ENCODE measurements around the gene OGFOD2.
"Not testable (repeated sequence)": the region's sequence is repeated elsewhere in the genome, so short reads cannot be mapped to it uniquely, and the experiment has no call there.

Gene OGFOD2

GRCh38 chr12:122974892-122975789, at the start of gene OGFOD2:
Gene OGFOD2, plus strand, starts transcription at chr12:122975244. Its CDS starts 8 bp downstream, at chr12:122975252.
- DNase-seq (ENCODE audit: low spot score), result peak; percentile 92
- no peak for FAIRE-seq

- DNase-seq (ENCODE audit: low spot score) (no peak), FAIRE-seq (no peak)
Observed at GRCh38 chr12:122927756-122928403, 47.2 kb upstream of the OGFOD2 start.

DNA sequence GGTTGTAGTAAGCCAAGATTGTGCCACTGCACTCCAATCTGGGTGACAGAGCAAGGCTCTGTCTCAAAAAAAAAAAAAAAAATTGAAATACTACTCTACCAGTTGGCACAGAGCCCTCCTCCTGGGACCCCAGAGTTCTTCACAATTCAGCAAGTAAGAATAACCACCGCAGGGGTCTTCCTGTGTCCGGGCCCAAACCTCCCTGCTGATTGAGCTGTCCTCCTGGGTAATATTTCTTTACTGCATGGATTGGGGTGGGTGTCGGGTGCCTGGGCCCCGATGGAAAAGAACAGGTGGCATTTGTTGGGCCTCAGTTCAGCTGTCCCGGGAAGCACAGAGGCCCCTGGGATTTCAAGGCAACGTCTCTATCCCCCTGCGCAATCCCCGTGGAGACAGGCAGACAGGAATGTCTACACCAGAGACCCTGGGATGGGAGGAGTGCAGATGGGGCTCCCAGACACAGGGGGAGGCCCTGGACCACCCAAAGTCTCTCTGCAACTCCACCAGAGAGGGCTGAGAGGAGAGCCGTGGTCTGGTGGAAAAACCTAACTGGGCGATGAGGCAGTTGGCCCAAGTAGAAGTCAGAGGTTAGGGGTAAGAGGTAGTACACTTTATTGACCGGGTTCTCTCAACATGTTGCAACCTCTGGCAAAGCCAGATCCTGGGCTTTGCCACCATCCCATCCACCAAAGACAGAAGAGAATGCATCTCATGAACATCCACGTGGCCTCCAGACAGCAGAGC, 46.5 kb upstream of the OGFOD2 start:
- DNase-seq (ENCODE audit: low spot score), result no peak
- FAIRE-seq, result no peak

DNA sequence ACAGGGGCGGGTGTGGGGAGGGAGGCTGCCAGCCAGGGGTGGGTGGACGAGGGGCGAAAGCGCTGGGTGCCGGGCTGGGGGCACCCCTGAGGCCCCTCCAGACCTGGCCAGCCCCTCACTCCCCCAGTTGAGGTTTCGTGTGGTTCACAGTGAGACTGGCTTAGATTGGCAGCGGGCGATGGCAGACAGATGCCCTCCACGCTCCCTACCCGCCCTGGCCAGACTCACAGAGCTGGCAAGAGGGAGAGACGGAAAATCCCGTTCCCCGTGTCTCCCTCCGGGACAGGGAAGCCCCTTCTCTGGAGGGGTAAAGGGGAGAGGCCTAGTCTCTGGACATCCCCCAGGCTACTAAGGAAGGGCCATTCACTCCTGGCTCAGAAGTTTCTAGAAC, 45.9 kb upstream of the OGFOD2 start:
- FAIRE-seq, result no peak

DNA sequence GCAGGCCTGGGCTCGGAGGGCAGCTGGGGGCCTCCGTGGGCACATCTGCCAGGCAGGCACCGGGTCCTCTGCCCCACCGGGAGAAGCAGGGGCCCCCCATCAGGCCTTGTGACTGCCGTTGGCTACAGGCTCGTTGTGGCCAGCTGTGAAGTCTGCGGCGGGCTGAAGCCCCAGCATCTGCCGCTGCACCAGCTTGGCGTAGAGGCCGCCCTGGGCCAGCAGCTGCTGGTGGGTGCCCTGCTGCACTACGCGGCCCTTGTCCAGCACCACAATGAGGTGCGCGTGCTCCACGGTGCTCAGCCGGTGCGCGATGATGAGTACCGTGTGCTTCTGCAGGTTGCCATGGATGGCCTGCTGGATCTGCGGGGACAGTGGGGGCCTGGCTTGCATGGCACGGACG, 45.2 kb upstream of the OGFOD2 start:
- FAIRE-seq (peak; percentile 35), DNase-seq (ENCODE audit: low spot score) (no peak)

More for the DNA sequence above, 45.9 kb upstream of the OGFOD2 start:
- no peak for DNase-seq (ENCODE audit: low spot score)

DNA sequence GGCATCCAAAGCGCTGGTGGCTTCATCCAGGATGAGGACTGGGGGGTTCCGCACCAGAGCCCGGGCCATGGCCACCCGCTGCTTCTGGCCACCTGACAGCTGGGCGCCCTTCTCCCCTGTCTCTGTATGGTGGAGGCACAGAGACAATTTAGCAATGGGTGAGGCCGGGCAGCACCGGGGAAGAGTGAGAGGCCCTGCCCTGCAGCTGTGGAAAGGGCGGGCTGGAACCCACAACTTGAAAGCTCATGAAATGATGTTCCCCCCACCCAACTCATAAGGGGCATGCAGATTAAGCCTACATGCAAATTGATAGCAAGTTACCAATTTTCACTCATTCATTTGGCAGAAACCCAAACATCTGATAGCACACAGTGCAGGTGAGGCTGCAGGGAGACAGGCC, 42.8 kb upstream of the OGFOD2 start:
- no peak for FAIRE-seq

GRCh38 chr12:122934722-122935121, 40.3 kb upstream of the OGFOD2 start:
- no peak for DNase-seq (ENCODE audit: low spot score)
- FAIRE-seq, result no peak

More for the DNA sequence above, 42.8 kb upstream of the OGFOD2 start:
- DNase-seq (ENCODE audit: low spot score), result no peak

- no peak for DNase-seq (ENCODE audit: low spot score)
- FAIRE-seq, result no peak
Observed at GRCh38 chr12:122935318-122935717, 39.7 kb upstream of the OGFOD2 start.

GRCh38 chr12:122937622-122938091, 37.4 kb upstream of the OGFOD2 start:
- FAIRE-seq (no peak), DNase-seq (ENCODE audit: low spot score) (no peak)

DNA sequence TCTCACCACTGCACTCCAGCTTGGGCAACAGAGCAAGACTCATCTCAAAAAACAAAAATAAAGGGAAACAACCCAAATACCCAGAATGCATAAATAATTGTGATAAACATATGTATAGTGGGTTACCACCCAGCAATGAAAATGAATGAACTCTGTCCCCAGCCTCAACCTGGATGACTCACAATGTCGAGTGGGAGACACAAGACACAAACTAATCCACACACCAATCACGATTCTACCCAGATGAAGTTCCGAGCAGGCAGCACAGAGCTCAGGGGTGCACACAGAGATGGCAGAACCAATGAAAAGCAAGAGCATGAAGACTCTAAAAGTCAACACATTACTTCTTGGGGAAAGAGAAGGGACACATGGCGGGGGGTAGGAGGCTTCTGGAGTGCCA, 35.9 kb upstream of the OGFOD2 start:
- DNase-seq (ENCODE audit: low spot score) (no peak), FAIRE-seq (no peak)

DNA sequence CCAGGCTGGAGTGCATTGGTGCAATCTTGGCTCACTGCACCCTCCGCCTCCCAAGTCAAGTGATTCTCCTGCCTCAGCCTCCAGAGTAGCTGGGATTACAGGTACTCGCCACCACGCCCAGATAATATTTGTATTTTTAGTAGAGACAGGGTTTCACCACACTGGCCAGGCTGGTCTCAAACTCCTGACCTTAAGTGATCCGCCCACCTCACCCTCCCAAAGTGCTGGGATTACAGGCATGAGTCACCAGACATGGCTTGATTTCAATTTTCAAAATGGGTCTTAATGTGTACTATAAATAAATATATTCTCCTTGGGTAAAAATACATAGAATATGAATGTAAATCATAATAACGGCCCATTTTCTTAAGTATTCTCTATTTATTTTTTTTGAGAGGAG, 33.7 kb upstream of the OGFOD2 start:
- DNase-seq (ENCODE audit: low spot score); FAIRE-seq: not testable (repeated sequence)

DNA sequence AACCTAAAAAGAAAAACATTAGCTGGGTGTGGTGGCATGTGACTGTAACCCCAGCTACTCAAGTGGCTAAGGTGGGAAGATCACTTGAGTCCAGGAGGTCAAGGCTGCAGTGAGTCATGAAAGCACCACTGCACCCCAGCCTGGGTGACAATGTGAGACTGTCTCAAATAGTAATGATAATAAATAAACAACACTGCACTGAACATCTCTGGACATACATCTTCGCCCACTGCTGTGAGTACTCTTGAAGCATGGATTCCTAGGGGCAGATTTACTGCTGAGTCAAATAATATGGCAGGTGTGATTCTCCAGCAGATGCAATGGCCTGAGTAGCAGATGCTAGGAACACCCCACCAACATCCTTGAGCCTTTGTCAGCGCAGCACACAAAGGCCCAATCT, 32.4 kb upstream of the OGFOD2 start:
- FAIRE-seq (peak; percentile 58), DNase-seq (ENCODE audit: low spot score) (no peak)

DNA sequence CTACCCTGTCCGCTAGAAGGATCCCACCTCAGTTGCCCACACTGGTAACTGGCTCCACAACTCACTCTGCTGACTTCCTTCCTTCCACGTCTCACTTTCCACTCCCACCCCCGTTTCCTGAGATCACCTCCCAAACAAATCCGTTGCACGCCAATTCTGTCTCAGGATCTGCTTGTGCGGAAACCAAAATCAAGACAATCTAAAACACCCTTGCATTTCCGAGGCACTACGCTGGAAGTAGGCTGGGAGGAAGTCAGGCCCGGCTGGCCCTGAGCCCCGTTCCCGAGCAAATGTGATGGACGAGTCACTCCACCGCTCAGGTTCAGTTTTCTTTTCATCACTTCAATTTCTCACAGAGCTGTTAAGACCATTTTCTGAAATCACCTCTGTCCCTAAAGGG, 31.8 kb upstream of the OGFOD2 start:
- FAIRE-seq, result peak; percentile 13
- peak; percentile 24 for DNase-seq (ENCODE audit: low spot score)

- FAIRE-seq (peak; percentile 85), DNase-seq (ENCODE audit: low spot score) (peak; percentile 89)
Observed at GRCh38 chr12:122944605-122945592, 30.1 kb upstream of the OGFOD2 start.

GRCh38 chr12:122946690-122947341, 28.2 kb upstream of the OGFOD2 start:
- FAIRE-seq (peak; percentile 99), DNase-seq (ENCODE audit: low spot score) (peak; percentile 96)

GRCh38 chr12:122947352-122947792, 27.7 kb upstream of the OGFOD2 start:
- peak; percentile 75 for FAIRE-seq

DNA sequence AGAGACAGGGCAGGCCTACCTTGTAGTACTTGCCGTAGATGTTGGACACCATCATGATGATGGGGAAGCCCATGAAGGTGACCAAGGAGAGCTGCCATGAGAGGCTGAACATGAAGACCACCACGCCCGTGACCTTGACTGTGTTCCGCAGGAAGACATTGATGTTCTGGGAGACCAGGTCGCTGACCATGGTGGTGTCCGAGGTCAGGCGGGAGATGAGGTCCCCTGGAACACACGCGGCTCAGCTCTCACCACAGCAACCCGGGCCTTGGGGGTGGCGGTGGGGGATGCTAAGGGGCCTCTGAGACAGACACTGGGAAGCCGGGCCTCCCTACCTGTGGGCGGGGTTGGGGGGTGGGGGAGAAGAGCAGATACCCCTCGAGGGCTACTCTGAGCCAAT, 26.4 kb upstream of the OGFOD2 start:
- no peak for FAIRE-seq
- DNase-seq (ENCODE audit: low spot score), result no peak

More at GRCh38 chr12:122947352-122947792, 27.7 kb upstream of the OGFOD2 start:
- DNase-seq (ENCODE audit: low spot score), result peak; percentile 26

DNA sequence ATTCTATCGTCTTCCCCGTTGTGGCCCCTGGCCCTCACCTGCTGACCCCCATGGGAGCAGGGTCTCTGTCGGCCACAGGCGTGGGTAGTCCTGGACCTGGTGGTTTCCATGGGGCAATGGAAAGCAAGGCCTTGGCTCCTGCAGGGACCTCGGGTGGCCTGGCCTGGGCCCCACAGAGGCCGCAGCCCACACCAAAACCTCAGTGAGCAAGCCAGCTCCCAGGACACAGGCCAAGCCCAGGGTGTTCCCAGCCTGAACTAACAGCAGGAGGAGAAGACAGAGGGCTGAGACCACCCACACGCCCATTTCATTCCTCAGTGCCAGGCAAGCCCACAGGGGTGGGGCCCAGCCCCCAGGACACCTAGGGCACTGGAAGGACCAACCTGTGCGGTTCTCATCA, 25.6 kb upstream of the OGFOD2 start:
- DNase-seq (ENCODE audit: low spot score) (no peak), FAIRE-seq (no peak)

DNA sequence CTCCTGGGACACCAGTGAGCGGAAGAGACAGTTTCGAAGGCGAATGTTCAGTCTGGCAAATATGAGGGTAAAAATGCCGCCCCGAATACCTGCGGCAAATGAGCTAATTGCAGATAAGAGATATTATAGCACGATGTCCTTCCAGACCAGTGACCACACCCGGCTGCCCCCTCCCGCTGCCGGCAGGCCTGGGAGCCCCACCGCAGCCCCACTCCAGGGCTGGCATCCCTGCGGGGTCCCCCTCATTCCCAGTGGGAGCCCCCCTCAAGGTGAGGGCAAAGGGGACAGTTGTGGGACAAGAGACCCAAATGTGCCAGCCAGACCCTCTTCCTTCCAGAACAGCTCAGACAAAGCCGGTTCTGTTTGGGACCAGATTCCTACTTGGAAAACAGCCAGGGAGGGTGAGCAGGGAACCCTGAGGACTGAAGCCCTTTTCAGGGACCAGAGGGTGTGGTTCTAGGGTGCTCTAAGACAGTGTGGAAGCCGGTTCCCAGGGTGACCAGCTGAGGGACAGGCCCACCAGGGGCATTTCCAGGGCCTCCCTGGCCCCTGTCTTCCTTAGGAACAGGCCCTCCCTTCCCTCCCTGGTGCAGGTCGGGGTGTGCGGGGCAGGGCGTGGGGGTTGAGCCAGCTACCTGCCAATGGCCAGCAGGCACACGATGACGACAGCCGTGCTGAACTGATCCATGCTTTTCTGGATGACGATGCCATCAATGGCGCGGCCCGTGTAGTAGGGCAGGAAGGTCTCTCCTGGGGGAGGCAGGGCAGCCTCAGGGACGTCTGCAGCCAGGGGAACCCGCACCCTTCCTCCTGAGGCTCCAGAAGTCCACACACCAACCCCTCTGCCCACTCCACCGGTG, 25.0 kb upstream of the OGFOD2 start:
- DNase-seq (ENCODE audit: low spot score) (no peak), FAIRE-seq (no peak)

Measured in urothelium cell line (cell line).